Measurements from ENCODE around the gene DNAJA3.

DNA sequence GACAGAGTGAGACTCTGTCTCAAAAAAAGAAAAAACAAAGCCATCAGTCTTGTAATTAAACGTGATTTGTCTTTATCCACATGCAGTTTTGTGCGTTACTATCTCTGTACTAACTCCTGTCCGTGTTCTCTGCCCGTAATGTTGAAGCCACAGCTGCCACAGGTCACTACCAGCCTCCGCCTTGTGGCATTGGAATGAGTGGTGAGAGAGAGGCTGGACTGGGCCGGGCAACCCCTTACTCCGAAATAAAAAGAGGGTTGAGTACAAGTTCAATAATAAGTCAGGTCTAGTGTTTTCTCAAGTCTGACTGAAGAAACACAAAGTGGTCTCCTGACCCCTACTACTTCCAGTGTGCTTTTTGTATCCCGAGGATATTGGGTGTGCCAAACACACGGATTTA is 5.4 kb downstream of the DNAJA3 start:
- no peak for TF ChIP-seq CTCF (IDR thresholded peaks at IDR 0.05 in 2 of 3, conservative IDR thresholded peaks at IDR 0.05 in 1 of 3; ENCODE audit: borderline replicate concordance in 1 of 3, insufficient read depth in 1 of 3, low read depth in 2 of 3, low read length in 2 of 3)
- no peak for TF ChIP-seq EZH2 (IDR thresholded peaks at IDR 0.05)
- TF ChIP-seq POLR2A (IDR thresholded peaks at IDR 0.05; ENCODE audit: borderline replicate concordance, extremely low read depth, insufficient read depth, insufficient read length) = no peak
- no peak for TF ChIP-seq SIN3A (IDR thresholded peaks at IDR 0.05; ENCODE audit: low read depth)
- TF ChIP-seq RAD21 (IDR thresholded peaks at IDR 0.05; ENCODE audit: low read depth) = no peak
- TF ChIP-seq YY1 (IDR thresholded peaks at IDR 0.05; ENCODE audit: extremely low read depth, insufficient replicate concordance, low read depth, low read length) = no peak
- TF ChIP-seq JUND (IDR thresholded peaks at IDR 0.05) = no peak
- TF ChIP-seq EZH2phosphoT487 (IDR thresholded peaks at IDR 0.05; ENCODE audit: borderline replicate concordance) = no peak
- no peak for TF ChIP-seq ELF1 (IDR thresholded peaks at IDR 0.05; ENCODE audit: borderline replicate concordance, low read depth)
- TF ChIP-seq POLR2AphosphoS5 (IDR thresholded peaks at IDR 0.05; ENCODE audit: low read depth, low read length) = no peak
- TF ChIP-seq FOSL1 (IDR thresholded peaks at IDR 0.05; ENCODE audit: low read depth) = no peak
